ENCODE measurements around the gene ANKRD33B.
"Not testable (repeated sequence)": the region's sequence is repeated elsewhere in the genome, so short reads cannot be mapped to it uniquely, and the experiment has no call there.

ANKRD33B gene

GRCh38 chr5:10624206-10624605 is 60.3 kb downstream of the ANKRD33B start:
- DNase-seq, result no peak

- DNase-seq, result no peak
Observed at GRCh38 chr5:10624679-10625078, 60.8 kb downstream of the ANKRD33B start.

- DNase-seq, result no peak
Observed at GRCh38 chr5:10625700-10626472, 62.0 kb downstream of the ANKRD33B start.

- DNase-seq, result no peak
Observed at GRCh38 chr5:10626473-10627013, 62.7 kb downstream of the ANKRD33B start.

- DNase-seq, result no peak
Observed at GRCh38 chr5:10627160-10627701, 63.4 kb downstream of the ANKRD33B start.

- no peak for DNase-seq
Observed at GRCh38 chr5:10628601-10629000, 64.7 kb downstream of the ANKRD33B start.

- DNase-seq, result no peak
Observed at GRCh38 chr5:10629682-10630081, 65.8 kb downstream of the ANKRD33B start.

GRCh38 chr5:10630126-10630525 is 66.3 kb downstream of the ANKRD33B start:
- DNase-seq, result no peak

GRCh38 chr5:10630744-10631143 is 66.9 kb downstream of the ANKRD33B start:
- DNase-seq, result not testable (repeated sequence)

GRCh38 chr5:10631316-10631996 is 67.6 kb downstream of the ANKRD33B start:
- DNase-seq, result no peak

GRCh38 chr5:10632110-10632761 is 68.4 kb downstream of the ANKRD33B start:
- no peak for DNase-seq

- no peak for DNase-seq
Observed at GRCh38 chr5:10633271-10634049, 69.6 kb downstream of the ANKRD33B start.

- no peak for DNase-seq
Observed at GRCh38 chr5:10634050-10634449, 70.2 kb downstream of the ANKRD33B start.

- no peak for DNase-seq
Observed at GRCh38 chr5:10634562-10634961, 70.7 kb downstream of the ANKRD33B start.

- no peak for DNase-seq
Observed at GRCh38 chr5:10635257-10635866, 71.5 kb downstream of the ANKRD33B start.

GRCh38 chr5:10635867-10636350 is 72.0 kb downstream of the ANKRD33B start:
- no peak for DNase-seq

GRCh38 chr5:10636363-10637142 is 72.7 kb downstream of the ANKRD33B start:
- DNase-seq, result no peak

GRCh38 chr5:10637944-10638343 is 74.1 kb downstream of the ANKRD33B start:
- DNase-seq, result no peak

GRCh38 chr5:10638723-10639122 is 74.9 kb downstream of the ANKRD33B start:
- not testable (repeated sequence) for DNase-seq

GRCh38 chr5:10639846-10640368 is 76.0 kb downstream of the ANKRD33B start:
- no peak for DNase-seq

- DNase-seq, result no peak
Observed at GRCh38 chr5:10642367-10642766, 78.5 kb downstream of the ANKRD33B start.

Data from NCI-H1048 (cell line).